HL-60/S4 (cell line): ENCODE results near the gene NUDT16.
"Not testable (repeated sequence)": the region's sequence is repeated elsewhere in the genome, so short reads cannot be mapped to it uniquely, and the experiment has no call there.

Source experiments
- in situ Hi-C: fragments of 300-500 bp; cut with MboI; formaldehyde crosslinking; loops from 2 replicates; pipeline ENCODE4 v1.14.3; 2022; ENCODE audit warnings: low sequenced_read_pairs

Gene NUDT16

GRCh38 chr3:131381445-131382291 lies at the start of gene NUDT16:
Gene NUDT16 (plus strand): TSS chr3:131381774. CDS start chr3:131381805, 31 bp downstream.
- in situ Hi-C loops = no loop called here

GRCh38 chr3:131338948-131339640 lies 42.5 kb upstream of the NUDT16 start:
- in situ Hi-C loops = no loop called here

GRCh38 chr3:131341761-131342160 lies 39.8 kb upstream of the NUDT16 start:
- in situ Hi-C loops = no loop called here

GRCh38 chr3:131348911-131349310 lies 32.7 kb upstream of the NUDT16 start:
- in situ Hi-C loops = no loop called here

- in situ Hi-C loops = no loop called here
Measured at GRCh38 chr3:131349454-131349853, 32.1 kb upstream of the NUDT16 start.

GRCh38 chr3:131349946-131350347 lies 31.6 kb upstream of the NUDT16 start:
- in situ Hi-C loops = no loop called here

GRCh38 chr3:131350506-131350905 lies 31.1 kb upstream of the NUDT16 start:
- in situ Hi-C loops = no loop called here

- in situ Hi-C loops = no loop called here
Measured at GRCh38 chr3:131353016-131353877, 28.3 kb upstream of the NUDT16 start.

GRCh38 chr3:131353986-131354385 lies 27.6 kb upstream of the NUDT16 start:
- in situ Hi-C loops = no loop called here

GRCh38 chr3:131356006-131356595 lies 25.5 kb upstream of the NUDT16 start:
- in situ Hi-C loops = no loop called here

- in situ Hi-C loops = no loop called here
Measured at GRCh38 chr3:131357275-131357674, 24.3 kb upstream of the NUDT16 start.

GRCh38 chr3:131360191-131360755 lies 21.3 kb upstream of the NUDT16 start:
- in situ Hi-C loops = no loop called here

GRCh38 chr3:131361066-131361463 lies 20.5 kb upstream of the NUDT16 start:
- in situ Hi-C loops = not testable (repeated sequence)

- in situ Hi-C loops = no loop called here
Measured at GRCh38 chr3:131361464-131362421, 19.8 kb upstream of the NUDT16 start.

- in situ Hi-C loops = no loop called here
Measured at GRCh38 chr3:131363275-131363674, 18.3 kb upstream of the NUDT16 start.

- in situ Hi-C loops = no loop called here
Measured at GRCh38 chr3:131370935-131371687, 10.5 kb upstream of the NUDT16 start.

- in situ Hi-C loops = no loop called here
Measured at GRCh38 chr3:131371688-131372066, 9.9 kb upstream of the NUDT16 start.

GRCh38 chr3:131374741-131375140 lies 6.8 kb upstream of the NUDT16 start:
- in situ Hi-C loops = no loop called here
